OCI-LY1 (cell line): Measurements from ENCODE around the gene ST7.
"Not testable (repeated sequence)": the region's sequence is repeated elsewhere in the genome, so short reads cannot be mapped to it uniquely, and the experiment has no call there.

Source experiments
- CTCF ChIP-seq: fragments of 200-600 bp; sonication (generic), shearing (Covaris generic); IDR thresholded peaks from 2 replicates; pipeline ENCODE4 v1.5.1; 2017; ENCODE audit warnings: mild to moderate bottlenecking, antibody characterized with exemption, low read length, moderate library complexity, mixed read lengths
- EZH2 ChIP-seq: fragments of 200-600 bp; sonication (generic), shearing (Covaris generic); IDR thresholded peaks from 2 replicates; pipeline ENCODE4 v1.8.0; 2017; ENCODE audit warnings: borderline replicate concordance, mixed run types, mild to moderate bottlenecking, antibody characterized with exemption, low read length, moderate library complexity, mixed read lengths

DNA sequence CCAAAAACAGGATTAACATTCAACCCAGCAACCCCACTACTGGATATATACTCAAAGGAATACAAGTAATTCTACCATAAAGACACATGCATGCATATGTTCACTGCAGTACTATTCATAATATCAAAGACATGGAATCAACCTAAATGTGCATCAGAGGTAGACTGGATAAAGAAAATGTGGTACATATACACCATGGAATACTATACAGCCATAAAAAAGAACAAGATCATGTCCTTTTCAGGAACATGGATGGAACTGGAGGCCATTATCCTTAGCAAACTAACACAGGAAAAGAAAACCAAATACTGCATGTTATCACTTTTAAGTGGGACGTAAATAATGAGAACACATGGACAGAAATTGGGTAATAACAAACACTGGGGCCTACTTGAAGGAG is 77.5 kb downstream of the ST7 start:
- TF ChIP-seq CTCF, EZH2: not testable (repeated sequence)
